Measurements from ENCODE around the gene MRGPRF.

The MRGPRF gene

DNA sequence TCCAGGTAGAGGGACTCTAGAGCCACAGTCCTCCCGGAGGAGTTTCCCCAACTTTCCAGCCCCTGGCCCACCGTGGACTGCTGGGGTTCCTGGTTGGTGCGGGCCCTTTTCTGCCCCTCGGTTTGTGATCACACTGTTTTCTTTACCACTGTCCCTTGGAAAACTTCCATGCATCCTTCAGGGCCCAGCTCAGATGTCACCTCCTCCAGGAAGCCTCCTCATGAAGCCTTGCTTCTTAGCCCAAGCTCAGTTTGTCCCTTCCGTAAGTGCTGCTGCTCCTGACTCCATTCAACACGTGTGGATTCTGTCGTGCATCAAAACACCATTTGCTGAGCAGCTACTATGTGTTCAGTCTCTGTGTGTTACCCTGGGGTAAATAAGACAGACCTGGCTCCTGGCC, 19.8 kb upstream of the MRGPRF start:
- TF ChIP-seq CTCF (IDR thresholded peaks at IDR 0.05; ENCODE audit: insufficient read depth, missing control alignments) = no peak
- DNase-seq (ENCODE audit: insufficient read length, low spot score) (no peak), FAIRE-seq (no peak)

DNA sequence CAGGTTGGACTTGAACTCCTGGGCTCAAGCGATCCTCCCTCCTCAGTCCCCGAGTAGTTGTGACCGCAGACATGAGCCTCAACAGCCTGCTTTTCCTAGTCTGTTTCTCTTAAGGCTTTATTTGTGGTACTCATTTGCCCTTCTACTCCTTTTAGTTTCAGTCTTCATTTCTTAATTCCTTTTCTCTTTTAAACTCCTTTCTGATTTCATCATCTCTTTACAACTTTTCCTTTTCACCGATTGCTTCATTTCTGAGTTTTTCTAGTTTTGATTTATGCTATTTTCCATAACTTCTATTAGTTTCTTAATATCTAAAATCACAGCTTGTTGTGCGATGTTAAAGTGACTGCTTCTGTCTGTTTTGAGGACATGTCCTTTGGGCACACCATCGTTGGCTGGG, 17.3 kb upstream of the MRGPRF start:
- DNase-seq (ENCODE audit: insufficient read length, low spot score) (no peak), FAIRE-seq (no peak)
- TF ChIP-seq CTCF (IDR thresholded peaks at IDR 0.05; ENCODE audit: insufficient read depth, missing control alignments) = no peak

DNA sequence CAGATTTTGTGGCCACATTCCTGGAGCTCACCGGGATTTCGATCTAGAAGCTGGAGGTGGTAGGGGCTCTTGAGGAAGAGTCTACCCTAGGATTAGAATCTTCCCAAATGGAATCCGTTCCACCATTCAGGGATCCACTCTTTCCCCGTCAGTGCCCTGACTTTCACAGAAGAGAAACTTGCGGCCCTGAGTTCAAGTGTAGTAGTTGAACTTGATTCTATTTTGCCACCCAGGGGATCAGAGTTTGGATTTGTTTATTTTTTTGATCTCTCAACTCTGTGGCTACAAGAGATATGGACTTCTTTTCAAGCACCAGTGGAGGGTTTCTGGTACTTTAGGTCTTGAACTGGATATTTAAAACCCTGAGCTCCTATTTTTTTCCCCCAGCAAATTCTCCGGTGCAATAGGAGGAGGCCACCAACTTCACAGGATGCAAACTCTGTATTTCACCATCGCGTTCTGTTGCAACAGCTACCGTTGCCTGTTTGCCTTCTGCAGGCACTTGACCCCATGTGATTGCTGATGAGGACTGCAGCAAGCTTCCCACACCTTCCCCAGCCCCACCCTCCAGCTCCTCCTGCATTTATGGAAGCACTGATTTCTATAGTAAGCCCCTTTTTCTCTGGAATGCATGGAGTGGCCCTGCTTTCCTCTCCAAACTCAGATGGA, 14.8 kb upstream of the MRGPRF start:
- no peak for TF ChIP-seq CTCF (IDR thresholded peaks at IDR 0.05; ENCODE audit: insufficient read depth, missing control alignments)
- no peak for DNase-seq (ENCODE audit: insufficient read length, low spot score)
- no peak for FAIRE-seq

DNA sequence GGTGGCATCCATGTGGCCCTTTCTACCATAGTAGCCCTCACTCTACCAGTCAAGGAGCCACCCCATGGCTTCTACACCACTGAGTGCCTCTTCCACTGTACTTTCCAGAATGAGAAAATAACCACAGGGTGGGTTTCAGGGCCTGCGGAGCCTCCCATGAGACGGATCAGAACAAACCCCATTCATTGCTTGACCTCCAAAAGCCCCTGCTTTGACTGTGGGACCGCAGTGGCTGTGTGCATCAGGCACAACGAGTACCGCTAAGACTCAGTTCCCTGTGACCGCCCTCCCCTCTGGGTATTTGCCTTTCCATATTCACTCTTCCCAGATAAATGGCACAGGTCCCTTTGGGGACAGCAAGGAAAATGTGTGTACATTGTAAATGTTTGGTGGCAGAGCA, 11.5 kb upstream of the MRGPRF start:
- FAIRE-seq (no peak), DNase-seq (ENCODE audit: insufficient read length, low spot score) (no peak)
- no peak for TF ChIP-seq CTCF (IDR thresholded peaks at IDR 0.05; ENCODE audit: insufficient read depth, missing control alignments)

DNA sequence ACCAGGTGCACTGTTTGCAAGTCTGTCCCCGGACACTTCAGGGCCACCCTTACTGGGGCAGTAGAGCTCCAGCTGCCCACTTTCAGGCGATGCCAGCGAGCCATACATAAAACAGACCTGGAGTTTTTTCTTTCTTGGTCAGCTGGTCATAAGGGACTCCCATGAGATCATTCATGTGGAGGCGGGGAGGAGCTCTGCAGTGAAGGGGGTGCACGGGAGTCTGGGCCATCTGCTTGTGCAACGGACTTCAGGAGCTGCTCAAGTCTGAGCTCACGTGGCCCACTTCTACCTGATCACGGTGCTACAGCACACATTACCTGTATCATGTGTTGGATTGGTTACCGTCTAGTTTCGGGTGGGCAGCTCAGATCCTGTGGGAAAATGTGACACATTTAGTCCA, 9.2 kb upstream of the MRGPRF start:
- DNase-seq (ENCODE audit: insufficient read length, low spot score) (no peak), FAIRE-seq (no peak)
- TF ChIP-seq CTCF (IDR thresholded peaks at IDR 0.05; ENCODE audit: insufficient read depth, missing control alignments) = no peak

- DNase-seq (ENCODE audit: insufficient read length, low spot score) (no peak), FAIRE-seq (no peak)
- TF ChIP-seq CTCF (IDR thresholded peaks at IDR 0.05; ENCODE audit: insufficient read depth, missing control alignments) = no peak
Measured at GRCh38 chr11:69018924-69019323, 5.9 kb upstream of the MRGPRF start.

- FAIRE-seq (no peak), DNase-seq (ENCODE audit: insufficient read length, low spot score) (no peak)
- no peak for TF ChIP-seq CTCF (IDR thresholded peaks at IDR 0.05; ENCODE audit: insufficient read depth, missing control alignments)
Measured at GRCh38 chr11:69017951-69018350, 4.9 kb upstream of the MRGPRF start.
